ENCODE measurements around the gene TRAPPC4.

DNA sequence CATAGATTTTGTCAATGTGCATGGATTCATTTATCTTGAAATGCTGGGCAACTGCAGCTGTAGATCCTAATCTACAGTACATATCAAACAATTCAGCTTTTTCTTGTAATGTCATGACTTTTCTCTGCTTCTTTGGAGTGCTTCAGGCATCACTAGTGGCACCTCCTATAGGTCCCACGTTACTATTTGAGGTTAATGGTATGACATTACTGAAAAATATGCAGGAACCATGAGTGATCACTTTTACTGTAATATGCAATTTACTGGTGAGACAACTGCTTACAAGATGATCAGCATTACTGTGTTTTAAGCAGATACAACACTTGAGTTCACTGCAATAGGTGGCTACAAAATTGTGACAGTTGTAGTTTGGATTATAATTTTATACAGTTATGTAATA lies 17.7 kb upstream of the TRAPPC4 start:
- TF ChIP-seq EZH2 (IDR thresholded peaks at IDR 0.05; ENCODE audit: insufficient read depth, poor library complexity, severe bottlenecking) (no peak), EZH2phosphoT487 (IDR thresholded peaks at IDR 0.05; ENCODE audit: insufficient read depth, low read depth) (no peak)
